ENCODE measurements around the gene NYNRIN. TPM values are rescaled to one million over a fixed set of nuclear protein-coding genes. Genes with fewer than 3 reads are reported as not detected.

Gene NYNRIN
- total RNA-seq, 1 experiment from 2014 or later, result 18.7 TPM

DNA sequence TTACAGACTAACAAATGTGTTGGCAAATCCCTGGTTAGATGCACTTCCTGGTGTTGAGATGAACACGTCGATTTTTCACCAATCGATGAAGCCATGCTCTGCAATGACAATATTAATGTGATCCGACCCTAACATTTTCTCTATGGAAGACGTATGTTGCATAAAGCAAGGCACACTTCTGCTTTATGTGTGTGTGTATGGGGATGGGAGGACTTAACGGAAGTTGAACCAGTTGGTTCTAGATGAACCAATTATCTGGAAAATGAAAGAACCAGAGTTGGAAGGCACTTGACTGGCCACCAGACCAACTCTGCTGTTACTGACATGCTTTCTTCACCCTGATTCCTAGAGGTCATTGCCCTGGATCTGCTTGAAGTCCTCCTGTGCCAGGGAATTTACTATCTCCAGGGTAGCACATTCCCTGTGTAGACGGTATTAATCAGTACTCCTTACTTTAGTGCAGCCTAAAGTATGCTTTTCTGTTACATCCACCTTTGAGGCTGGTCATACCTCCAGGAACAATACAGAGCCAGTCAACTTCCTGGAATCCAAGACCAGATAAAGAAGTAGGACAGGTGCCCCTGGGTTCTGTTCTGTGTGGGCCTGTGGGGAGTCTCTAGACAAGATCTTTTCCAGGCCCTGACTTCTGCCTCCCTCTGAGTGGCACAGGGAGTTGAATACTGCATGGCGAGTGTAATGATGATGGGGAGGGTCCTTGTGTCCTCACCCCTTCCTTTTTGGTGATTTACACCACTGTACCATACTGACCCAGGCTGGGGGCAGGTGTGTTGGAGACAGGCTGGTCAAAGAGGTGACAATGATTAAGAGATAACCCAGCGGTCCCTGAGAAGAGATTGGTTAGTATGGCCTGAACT lies 39.7 kb downstream of the NYNRIN start:
- no peak overlapping the region for H2BK20ac ChIP-seq (ENCODE audit: low read depth, low read length, poor library complexity, severe bottlenecking)
- H3K79me1 ChIP-seq (ENCODE audit: insufficient read depth, low read depth, low read length, poor library complexity, severe bottlenecking), result peaks cover 2% of the 10 kb centered on the region
- H2AFZ ChIP-seq (ENCODE audit: low read length), result no peak overlapping the region
- Mint-ChIP-seq H3K36me3 (ENCODE audit: insufficient read depth in 1 of 3, low read depth in 3 of 3) (peaks cover 19 to 52% (median 48%) of the 10 kb centered on the region in 3 experiments), H3K27me3 (ENCODE audit: low read depth) (no peaks in the 10 kb centered on the region; the same call in 1 of the 2 replicates), H3K9me3 (no peaks in the 10 kb centered on the region; a peak in 1 of 5 replicates), H3K27ac (no peak overlapping the region), H3K4me1 (peaks cover 14% of the 10 kb centered on the region in 2 experiments), H3K4me3 (peak overlapping the region in 1 of 2 experiments; percentile 13; a peak in 1 of 5 replicates)
- H4K8ac ChIP-seq (replicated peaks; ENCODE audit: insufficient read length, low read depth, low read length), result no peak overlapping the region
- H3K56ac ChIP-seq (ENCODE audit: insufficient read length, low read depth, low read length), result no peak overlapping the region
- no peak overlapping the region for H2BK15ac ChIP-seq (ENCODE audit: low read depth, low read length)
- no peak overlapping the region for H2BK120ac ChIP-seq (ENCODE audit: low read depth, low read length, poor library complexity, severe bottlenecking)
- H3K14ac ChIP-seq (ENCODE audit: insufficient read depth, low read length), result no peak overlapping the region
- H4K20me1 ChIP-seq (ENCODE audit: control insufficient read depth, insufficient read depth, insufficient read length), result no peaks in the 10 kb centered on the region
- H4K5ac ChIP-seq (ENCODE audit: insufficient read length, low read depth, low read length), result no peak overlapping the region
- no peak overlapping the region for H2BK12ac ChIP-seq (ENCODE audit: insufficient read length, low read depth, low read length)
- H3K4ac ChIP-seq (ENCODE audit: low read depth, low read length), result no peak overlapping the region
- H3K4me1 ChIP-seq (ENCODE audit: insufficient read depth, low read length), result no peaks in the 10 kb centered on the region
- H2AK5ac ChIP-seq (ENCODE audit: insufficient read length, low read length), result no peak overlapping the region
- peaks cover 10% of the 10 kb centered on the region for H3K23me2 ChIP-seq (ENCODE audit: insufficient read length, low read depth, low read length, poor library complexity, severe bottlenecking)
- H2BK5ac ChIP-seq (ENCODE audit: insufficient read length, low read length), result no peak overlapping the region
- H3K18ac ChIP-seq (ENCODE audit: insufficient read length, low read depth, low read length), result no peak overlapping the region
- no peak overlapping the region for H3K27ac ChIP-seq (ENCODE audit: insufficient read length, low read depth, low read length)
- DNase-seq, result no peak
- no peak overlapping the region for H3T11ph ChIP-seq (ENCODE audit: low read length)
- H3K4me2 ChIP-seq (ENCODE audit: insufficient read depth, insufficient read length, low read length), result no peak overlapping the region
- H3K27me3 ChIP-seq (ENCODE audit: insufficient read depth, low read length), result no peaks in the 10 kb centered on the region
- H3K9ac ChIP-seq (ENCODE audit: extremely low read depth, insufficient read length, low read length), result no peak overlapping the region
- no peaks in the 10 kb centered on the region for H3K9me3 ChIP-seq (ENCODE audit: control insufficient read depth, low read depth, low read length)
- WGBS (ENCODE audit: extremely low coverage, insufficient read length, low lambda C conversion rate), result no CpG with 5 or more reads among the region's 9 CpGs
- TF ChIP-seq, protein P1, sequence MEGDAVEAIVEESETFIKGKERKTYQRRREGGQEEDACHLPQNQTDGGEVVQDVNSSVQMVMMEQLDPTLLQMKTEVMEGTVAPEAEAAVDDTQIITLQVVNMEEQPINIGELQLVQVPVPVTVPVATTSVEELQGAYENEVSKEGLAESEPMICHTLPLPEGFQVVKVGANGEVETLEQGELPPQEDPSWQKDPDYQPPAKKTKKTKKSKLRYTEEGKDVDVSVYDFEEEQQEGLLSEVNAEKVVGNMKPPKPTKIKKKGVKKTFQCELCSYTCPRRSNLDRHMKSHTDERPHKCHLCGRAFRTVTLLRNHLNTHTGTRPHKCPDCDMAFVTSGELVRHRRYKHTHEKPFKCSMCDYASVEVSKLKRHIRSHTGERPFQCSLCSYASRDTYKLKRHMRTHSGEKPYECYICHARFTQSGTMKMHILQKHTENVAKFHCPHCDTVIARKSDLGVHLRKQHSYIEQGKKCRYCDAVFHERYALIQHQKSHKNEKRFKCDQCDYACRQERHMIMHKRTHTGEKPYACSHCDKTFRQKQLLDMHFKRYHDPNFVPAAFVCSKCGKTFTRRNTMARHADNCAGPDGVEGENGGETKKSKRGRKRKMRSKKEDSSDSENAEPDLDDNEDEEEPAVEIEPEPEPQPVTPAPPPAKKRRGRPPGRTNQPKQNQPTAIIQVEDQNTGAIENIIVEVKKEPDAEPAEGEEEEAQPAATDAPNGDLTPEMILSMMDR (conservative IDR thresholded peaks at IDR 0.05), result no peak
- H4K91ac ChIP-seq (ENCODE audit: insufficient read length, low read depth, low read length), result no peak overlapping the region
- no peak overlapping the region for H3K23ac ChIP-seq (ENCODE audit: insufficient read length, low read depth, low read length)
- H3K79me2 ChIP-seq (ENCODE audit: insufficient read depth, low read length), result no peaks in the 10 kb centered on the region
